HG02678 (cell line): ENCODE results near the gene APBB2.

Source experiments
- ATAC-seq: cut with Tn5 transposase; IDR thresholded peaks from one replicate; pipeline ENCODE4 v1.9.1; 2021; ENCODE audit warnings: mild to moderate bottlenecking, moderate library complexity; ENCODE audit not compliant: unreplicated experiment

APBB2 gene

DNA sequence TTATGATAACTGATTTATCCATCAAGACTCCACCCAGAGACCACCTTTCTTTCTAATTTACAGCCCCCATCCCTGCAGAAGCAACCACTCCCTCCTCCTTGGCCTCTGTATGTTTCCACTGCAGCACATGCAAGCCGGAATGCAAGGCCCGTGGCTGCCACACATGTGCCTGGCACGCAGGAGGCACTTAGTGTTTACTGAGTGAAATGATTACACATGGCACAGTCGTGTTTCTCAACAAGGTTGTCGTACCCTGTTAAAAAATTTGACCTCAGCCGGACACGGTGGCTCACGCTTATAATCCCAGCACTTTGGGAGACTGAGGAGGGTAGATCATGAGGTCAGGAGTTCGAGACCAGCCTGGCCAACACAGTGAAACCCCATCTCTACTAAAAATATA, 104.3 kb downstream of the APBB2 start:
- ATAC-seq = no peak

- ATAC-seq = no peak
Measured at GRCh38 chr4:41108481-41108880, 105.9 kb downstream of the APBB2 start.

DNA sequence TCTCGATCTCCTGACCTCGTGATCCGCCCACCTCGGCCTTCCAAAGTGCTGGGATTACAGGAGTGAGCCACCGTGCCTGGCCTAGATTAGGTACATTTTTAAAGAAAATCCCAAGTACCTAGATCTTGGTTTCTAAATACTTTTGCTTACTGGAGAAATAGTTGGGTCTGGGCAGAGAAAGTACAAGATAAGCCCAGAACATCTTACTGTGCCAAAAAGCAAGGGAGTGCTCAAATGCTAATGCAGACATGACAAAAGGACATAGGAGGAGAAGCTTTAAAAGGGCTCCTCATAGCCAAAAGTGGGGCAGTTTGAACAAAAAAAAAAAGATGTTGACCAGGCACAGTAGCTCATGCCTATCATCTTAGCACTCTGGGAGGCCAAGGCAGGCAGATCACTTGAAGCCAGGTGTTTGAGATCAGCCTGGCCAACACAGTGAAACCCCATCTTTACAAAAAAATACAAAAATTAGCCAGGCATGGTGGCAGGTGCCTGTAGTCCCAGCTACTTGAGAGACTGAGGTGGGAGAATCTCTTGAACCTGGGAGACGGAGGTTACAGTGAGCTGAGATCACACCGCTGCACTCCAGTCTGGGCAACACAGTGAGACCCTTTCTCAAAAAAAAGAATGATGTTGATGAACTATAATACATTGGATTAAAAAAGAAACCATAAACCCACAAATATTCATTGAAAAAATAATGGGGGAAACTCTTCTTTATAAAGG, 107.5 kb downstream of the APBB2 start:
- ATAC-seq = no peak

GRCh38 chr4:41106081-41106480, 108.3 kb downstream of the APBB2 start:
- no peak for ATAC-seq

- no peak for ATAC-seq
Measured at GRCh38 chr4:41104155-41104554, 110.2 kb downstream of the APBB2 start.

GRCh38 chr4:41103657-41104056, 110.7 kb downstream of the APBB2 start:
- no peak for ATAC-seq

GRCh38 chr4:41102414-41103092, 111.8 kb downstream of the APBB2 start:
- ATAC-seq = no peak

GRCh38 chr4:41098093-41099048, 116.0 kb downstream of the APBB2 start:
- ATAC-seq = no peak

GRCh38 chr4:41095973-41096372, 118.4 kb downstream of the APBB2 start:
- ATAC-seq = no peak

- ATAC-seq = no peak
Measured at GRCh38 chr4:41095192-41095872, 119.0 kb downstream of the APBB2 start.

DNA sequence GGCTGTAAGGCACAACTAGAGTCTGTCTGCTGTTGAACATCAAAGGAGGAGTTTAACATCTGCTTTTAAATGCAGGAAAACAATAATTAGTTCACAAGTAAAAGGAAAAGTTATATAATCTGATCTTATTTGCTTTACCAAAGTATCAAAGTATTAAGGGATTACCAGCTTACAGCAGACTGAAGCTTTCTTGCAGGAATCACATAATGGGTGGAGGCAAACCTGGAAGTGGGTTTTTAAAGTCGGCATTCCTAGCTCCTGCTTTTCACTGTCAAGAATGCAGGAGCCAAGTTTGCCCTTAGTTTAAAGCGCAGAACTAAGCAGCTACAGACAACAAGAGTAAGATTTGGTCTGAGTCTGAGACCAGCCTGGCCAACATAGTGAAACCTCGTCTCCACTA, 122.2 kb downstream of the APBB2 start:
- ATAC-seq = no peak

- ATAC-seq = no peak
Measured at GRCh38 chr4:41081847-41082246, 132.5 kb downstream of the APBB2 start.

- no peak for ATAC-seq
Measured at GRCh38 chr4:41080976-41081375, 133.4 kb downstream of the APBB2 start.

DNA sequence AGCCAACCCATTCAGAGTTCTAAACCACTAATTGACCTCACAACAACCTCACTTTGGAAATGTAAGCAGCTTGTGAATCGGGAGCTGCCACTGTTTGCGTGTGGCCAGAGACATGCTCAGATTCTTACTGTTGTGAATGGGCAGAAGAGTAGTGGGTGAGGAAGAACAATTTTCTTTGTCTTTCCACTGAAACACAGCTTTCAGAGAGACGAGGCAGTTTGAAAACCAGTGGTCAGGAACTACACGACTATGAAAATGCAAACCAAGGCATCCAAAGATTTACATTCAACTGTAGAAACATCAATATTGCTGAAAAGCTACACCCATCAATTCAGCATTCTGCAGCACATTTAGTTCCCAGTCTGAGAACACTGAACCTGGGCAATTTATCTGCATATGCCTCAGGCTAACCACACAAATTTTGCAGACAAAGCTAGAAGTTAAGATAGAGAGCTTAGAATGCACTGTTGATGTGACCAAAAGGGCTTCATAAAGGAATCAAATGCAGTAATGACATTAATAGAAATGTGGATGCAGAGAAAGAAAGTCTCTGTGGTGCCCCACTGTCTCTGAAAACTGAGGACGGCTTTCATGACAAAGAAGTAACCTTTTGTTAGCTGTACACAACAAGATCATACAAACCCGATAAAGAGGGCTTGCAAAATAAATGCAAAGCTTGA, 134.3 kb downstream of the APBB2 start:
- ATAC-seq = no peak

DNA sequence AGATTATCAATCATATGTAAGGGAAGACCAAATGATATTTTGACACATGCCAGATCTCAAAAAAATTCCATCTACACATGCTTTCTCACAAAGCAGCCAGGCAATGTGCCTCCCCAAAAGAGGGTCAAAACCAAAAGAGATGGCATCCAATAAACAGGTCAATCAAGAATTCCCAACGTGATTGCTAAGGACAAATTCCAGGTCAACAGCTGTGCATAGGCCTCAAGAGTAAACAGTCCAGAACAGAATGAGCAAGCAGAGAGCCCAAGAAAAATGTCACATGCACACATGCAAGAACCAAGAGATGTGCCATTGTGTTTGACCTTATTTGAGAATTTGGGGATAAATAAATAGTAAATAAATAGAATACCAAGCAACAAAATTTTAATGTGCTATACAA, 136.7 kb downstream of the APBB2 start:
- ATAC-seq = no peak

DNA sequence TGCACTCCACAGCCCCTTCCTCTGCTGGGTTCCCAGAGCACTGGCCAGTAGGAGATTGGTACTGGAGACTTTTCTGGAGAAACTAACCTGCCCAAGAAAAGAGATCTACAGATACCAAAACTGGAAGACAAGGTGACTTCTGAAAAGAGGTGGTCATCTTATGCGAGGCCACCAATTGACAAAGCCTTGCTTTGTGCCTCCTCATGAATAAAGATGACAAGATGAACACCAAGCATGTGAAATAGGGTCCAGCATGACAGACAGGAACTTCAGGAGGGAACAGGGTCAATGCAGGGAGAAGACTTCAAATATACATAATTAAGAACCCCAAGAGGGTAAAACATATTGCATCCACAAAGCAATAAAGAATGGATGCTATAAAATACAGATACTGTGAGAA, 137.9 kb downstream of the APBB2 start:
- ATAC-seq = no peak

GRCh38 chr4:41074215-41074614, 140.1 kb downstream of the APBB2 start:
- no peak for ATAC-seq

DNA sequence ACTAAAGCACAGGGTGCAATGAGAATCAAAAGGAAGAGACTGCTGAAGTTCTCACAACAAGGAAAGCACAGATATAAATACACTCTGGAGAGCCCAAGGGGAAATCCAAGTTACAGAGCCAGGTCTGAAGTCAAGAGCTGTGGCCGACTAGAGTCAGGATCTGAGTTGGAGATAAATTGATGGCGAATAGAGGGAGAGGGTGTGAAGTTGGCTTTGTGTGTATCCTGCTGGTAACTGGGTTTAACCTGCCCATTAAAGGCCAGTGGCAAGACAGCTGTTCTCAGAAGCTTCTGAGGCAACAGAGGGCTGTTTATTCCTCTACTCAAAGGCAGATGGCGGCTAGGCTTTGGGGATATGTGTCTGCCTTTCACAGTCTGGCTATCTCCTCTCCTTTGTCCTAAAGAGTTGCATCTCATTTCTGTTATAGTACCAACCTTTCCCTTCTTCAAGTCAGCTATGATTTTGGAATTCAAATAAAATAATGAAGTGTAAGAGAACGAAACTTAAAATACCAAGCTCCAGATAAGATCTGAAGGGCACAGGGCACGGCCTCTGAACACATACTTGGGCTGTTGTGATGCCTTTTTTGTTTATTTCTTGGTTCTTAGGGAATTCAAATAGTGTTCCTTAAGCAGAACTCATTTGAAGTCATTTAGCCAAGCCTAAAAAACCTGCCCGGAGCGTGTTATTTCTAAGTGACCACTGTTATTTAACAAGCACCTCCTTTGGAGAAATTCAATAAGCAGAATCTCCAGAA, 142.1 kb downstream of the APBB2 start:
- ATAC-seq = no peak

DNA sequence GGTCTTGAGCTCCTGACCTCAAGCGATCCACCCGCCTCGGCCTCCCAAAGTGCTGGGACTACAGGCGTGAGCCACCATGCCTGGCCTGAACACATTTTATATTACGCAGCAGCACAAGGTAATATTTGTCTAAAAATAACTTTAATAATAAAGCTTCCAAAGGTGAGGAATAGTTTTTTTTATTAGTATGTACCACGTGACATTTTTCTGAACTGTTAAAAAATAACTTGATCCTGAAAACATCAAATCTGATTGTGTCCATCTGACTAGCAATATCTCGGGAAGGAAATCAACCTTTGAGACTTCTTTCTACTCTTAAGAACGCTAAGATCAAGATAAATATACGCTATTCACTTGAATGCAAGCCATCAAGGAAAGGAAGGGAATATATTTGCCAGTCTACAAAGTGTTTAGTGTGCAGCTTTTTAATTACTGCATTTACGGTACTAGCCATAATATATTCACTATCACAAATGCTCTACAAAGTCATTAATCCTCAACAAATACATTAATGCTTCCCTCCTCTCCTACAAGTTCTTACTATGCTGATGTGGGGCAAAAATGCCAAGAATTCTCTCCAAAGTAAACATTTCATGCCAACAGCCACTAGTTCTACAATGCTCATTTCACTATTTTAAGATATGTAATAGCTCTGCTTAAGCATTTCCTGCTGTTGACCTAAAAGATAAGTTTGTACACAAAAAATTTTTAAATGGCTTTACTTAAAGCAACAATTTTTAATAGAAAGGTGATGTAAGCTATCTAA, 143.6 kb downstream of the APBB2 start:
- no peak for ATAC-seq
